Measurements from ENCODE around the gene EFNA3. TPM values are rescaled to one million over a fixed set of nuclear protein-coding genes. Genes with fewer than 3 reads are reported as not detected.

EFNA3 gene
- total RNA-seq, 1 experiment from 2014 or later: 2.3 TPM

GRCh38 chr1:155113450-155113980 is 34.9 kb downstream of the EFNA3 start:
- ATAC-seq (no peak), DNase-seq (ENCODE audit: low read depth, low spot score) (no peak)
- CTCF ChIA-PET: no interaction called here
- no peaks in the 10 kb centered on the region for H3K9me3 ChIP-seq (ENCODE audit: control insufficient read depth, insufficient read depth, low read depth, low read length)
- no peak overlapping the region for H3K4me3 ChIP-seq (ENCODE audit: low read depth in 2 of 2, low read length in 2 of 2)
- intact Hi-C loops (cut with micrococcal nuclease; ENCODE audit: unreplicated experiment) (no loop called here), in situ Hi-C loops (cut with HindIII; ENCODE audit: low pct_unique_long_range_greater_than_20kb, low sequenced_read_pairs) (no loop called here)
- POLR2A ChIA-PET: no interaction called here
- H3K27me3 ChIP-seq (ENCODE audit: control insufficient read depth, insufficient read depth, low read length): no peaks in the 10 kb centered on the region
- TF ChIP-seq REST (IDR thresholded peaks at IDR 0.05; ENCODE audit: insufficient read depth in 1 of 2, low read depth in 2 of 2, low read length in 1 of 2) (no peak), TCF7L2 (IDR thresholded peaks at IDR 0.05; ENCODE audit: low read depth, low read length) (no peak), POLR2AphosphoS5 (IDR thresholded peaks at IDR 0.05; ENCODE audit: low read depth, low read length) (no peak), CTCF (IDR thresholded peaks at IDR 0.05) (no peak), SIN3A (IDR thresholded peaks at IDR 0.05; ENCODE audit: borderline replicate concordance, insufficient read depth, low read depth, low read length) (no peak)
- no peaks in the 10 kb centered on the region for H3K36me3 ChIP-seq (ENCODE audit: control insufficient read depth, insufficient read depth, low read length)
- H3K4me1 ChIP-seq (ENCODE audit: control insufficient read depth, insufficient read depth, low read length): no peaks in the 10 kb centered on the region
- no peak overlapping the region for H3K27ac ChIP-seq (ENCODE audit: low read length)
- no TSS peak for BruUV-seq (replicated peaks)

- H3K4me3 ChIP-seq (ENCODE audit: low read depth in 2 of 2, low read length in 2 of 2): no peak overlapping the region
- BruUV-seq (replicated peaks): no TSS peak
- DNase-seq (ENCODE audit: low read depth, low spot score) (no peak), ATAC-seq (no peak)
- no peak for TF ChIP-seq POLR2AphosphoS5 (IDR thresholded peaks at IDR 0.05; ENCODE audit: low read depth, low read length)
- no peak for TF ChIP-seq SIN3A (IDR thresholded peaks at IDR 0.05; ENCODE audit: borderline replicate concordance, insufficient read depth, low read depth, low read length)
- TF ChIP-seq TCF7L2 (IDR thresholded peaks at IDR 0.05; ENCODE audit: low read depth, low read length): no peak
- TF ChIP-seq CTCF (IDR thresholded peaks at IDR 0.05): no peak
- TF ChIP-seq REST (IDR thresholded peaks at IDR 0.05; ENCODE audit: insufficient read depth in 1 of 2, low read depth in 2 of 2, low read length in 1 of 2): no peak
- ChIA-PET CTCF (interaction anchor here (0.6 to 1.4 kb wide), 4 partner anchors 8 to 57 kb away, joined by 3 to 7 read pairs (median 4); partner anchors contain the start of gene KRTCAP2), POLR2A (no interaction called here)
- H3K27ac ChIP-seq (ENCODE audit: low read length): no peak overlapping the region
- in situ Hi-C loops (cut with HindIII; ENCODE audit: low pct_unique_long_range_greater_than_20kb, low sequenced_read_pairs): no loop called here
- H3K4me1 ChIP-seq (ENCODE audit: control insufficient read depth, insufficient read depth, low read length): no peaks in the 10 kb centered on the region
- H3K27me3 ChIP-seq (ENCODE audit: control insufficient read depth, insufficient read depth, low read length): no peaks in the 10 kb centered on the region
- H3K9me3 ChIP-seq (ENCODE audit: control insufficient read depth, insufficient read depth, low read depth, low read length): no peaks in the 10 kb centered on the region
- intact Hi-C loops (cut with micrococcal nuclease; ENCODE audit: unreplicated experiment): no loop called here
- no peaks in the 10 kb centered on the region for H3K36me3 ChIP-seq (ENCODE audit: control insufficient read depth, insufficient read depth, low read length)
Observed at GRCh38 chr1:155116113-155116764, 37.6 kb downstream of the EFNA3 start.

Data from Panc1 (cell line).